Stimulated activated naive CD4-positive, alpha-beta T cell treated with Interleukin-2 at 50 U/mL for 16 hours (primary cell): ENCODE data around the gene TUBA4A.
"Not testable (repeated sequence)": the region's sequence is repeated elsewhere in the genome, so short reads cannot be mapped to it uniquely, and the experiment has no call there.

Experiments used
- DNase-seq: peaks from one replicate; lab custom pipeline; 2025; lab: John Stamatoyannopoulos, UW

Gene TUBA4A

GRCh38 chr2:219268294-219268693 lies 14.6 kb upstream of the TUBA4A start:
- no peak for DNase-seq

DNA sequence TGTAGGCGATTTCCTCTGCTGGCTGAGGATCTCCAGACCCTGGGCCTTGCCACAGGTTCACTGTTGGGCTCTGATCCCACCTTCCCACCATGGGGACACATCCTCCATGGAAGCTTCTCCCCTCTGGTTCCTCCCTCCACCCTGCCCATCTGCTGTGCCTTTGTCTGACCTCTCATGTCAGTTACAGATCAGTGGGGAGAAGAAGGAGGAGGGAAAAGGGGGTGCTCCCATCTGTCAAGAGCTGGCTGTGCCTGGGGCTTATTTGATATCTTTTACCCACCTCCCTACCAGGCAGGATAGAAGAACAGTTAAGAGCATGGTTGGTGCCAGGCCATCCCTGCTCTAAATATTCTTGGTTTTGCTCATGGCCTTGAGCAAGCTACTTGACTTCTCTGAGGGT lies 13.2 kb upstream of the TUBA4A start:
- DNase-seq: no peak

DNA sequence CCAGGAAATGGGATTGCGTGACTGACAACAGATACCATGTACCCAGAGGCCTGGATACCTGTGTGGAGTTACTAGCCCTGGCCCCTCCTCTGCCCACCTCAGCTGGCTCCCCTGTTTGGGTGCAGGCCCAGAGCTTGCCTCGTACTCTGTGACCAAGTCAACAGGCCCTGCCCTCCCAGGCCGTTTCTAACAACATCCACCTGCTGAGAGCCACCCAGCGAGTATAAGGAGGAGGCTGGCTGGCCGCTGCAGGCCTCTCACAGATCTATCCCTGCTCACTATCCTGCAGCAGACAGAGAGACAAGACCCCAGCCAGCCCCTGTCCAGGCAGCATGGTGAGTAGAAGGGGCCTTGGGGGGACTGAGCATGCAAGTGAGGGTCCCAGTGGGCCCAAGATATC lies 12.5 kb upstream of the TUBA4A start:
- no peak for DNase-seq

- no peak for DNase-seq
Measured at GRCh38 chr2:219261024-219261855, 7.5 kb upstream of the TUBA4A start.

DNA sequence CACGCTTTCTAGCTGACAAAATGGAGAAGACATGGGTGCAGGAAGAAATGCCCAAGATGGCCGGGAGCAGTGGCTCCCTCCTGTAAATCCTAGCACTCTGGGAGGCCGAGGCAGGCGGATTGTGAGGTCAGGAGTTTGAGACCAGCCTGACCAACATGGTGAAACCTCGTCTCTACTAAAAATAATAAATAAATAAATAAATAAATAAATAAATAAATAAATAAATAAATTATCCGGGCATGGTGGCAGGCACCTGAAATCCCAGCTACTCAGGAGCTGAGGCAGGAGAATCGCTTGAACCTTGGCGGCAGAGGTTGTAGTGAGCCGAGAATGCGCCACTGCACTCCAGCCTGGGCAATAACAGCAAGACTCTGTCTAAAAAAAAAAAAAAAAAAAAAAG lies 5.2 kb upstream of the TUBA4A start:
- DNase-seq: not testable (repeated sequence)

DNA sequence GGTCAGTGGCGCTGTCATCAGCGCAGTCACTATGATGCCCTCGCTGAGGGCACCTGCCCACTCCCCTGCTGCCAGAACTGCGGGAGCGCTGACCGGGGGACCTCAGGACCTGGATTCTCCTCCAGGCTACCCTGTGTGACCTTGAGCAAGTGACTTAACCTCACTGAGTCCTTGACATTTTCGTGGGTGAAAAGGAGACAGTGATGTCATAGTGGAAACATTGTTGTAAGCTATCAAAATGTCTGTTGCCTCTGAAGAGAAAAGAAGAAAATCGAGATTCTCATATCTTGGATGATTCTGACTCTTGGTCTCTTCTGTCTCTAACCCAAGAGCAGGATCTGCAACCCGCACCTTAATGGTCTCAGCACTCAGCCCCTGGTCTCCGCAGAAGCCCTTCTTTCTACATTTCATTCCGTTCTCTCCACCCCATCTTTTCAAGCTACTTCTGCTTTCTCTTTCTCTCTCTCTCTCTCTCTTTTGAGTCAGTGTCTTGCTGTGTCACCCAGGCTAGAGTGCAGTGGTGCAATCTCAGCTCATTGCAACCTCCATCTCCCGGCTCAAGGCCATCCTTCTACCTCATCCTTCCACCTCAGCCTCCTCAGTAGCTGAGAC lies 978 bp upstream of the TUBA4A start:
- peak; percentile 26 for DNase-seq

DNA sequence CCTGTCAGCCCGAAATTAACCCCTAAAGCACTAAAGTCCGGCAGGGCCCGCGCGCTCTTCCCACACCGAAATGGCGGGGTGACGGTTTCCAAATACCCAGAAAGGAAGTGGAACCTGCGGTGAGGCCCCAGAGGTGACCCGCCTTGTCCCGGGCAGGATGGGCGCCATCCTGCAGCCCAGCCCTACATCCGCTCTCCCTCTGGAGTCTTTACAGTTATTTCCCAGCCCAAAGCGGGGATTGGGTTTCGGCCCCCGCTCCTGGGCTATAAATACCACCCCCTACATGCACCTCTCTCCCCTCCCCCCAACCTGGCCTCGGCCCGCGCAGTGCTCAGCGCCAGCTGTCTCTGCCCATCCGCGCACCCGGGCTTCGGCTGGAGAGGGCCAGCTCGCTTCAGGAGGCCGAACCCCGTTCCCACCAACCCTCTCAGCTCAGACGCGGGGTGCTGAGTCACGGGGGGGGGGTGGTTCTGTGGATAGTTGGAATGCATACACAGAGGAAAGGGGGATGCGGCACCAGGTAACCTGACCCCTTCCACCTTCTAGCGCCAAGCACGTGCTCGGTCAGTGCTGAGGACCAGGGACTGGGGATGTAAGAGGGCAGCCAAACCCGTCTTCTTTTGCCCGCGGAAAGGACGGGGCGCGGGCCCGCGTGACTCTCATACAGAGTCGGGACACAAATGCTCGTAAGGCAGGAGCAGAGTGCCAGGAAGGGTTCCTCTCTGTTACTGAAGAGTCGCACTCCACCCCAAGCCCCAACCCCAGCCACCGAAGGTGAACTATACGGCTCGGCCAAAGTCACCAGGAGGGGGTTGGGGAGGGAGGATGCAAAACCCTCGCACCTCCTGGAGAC lies 592 bp downstream of the TUBA4A start, which contains the start of gene TUBA4B:
TUBA4B (plus strand) TSS at position 344 of the 853 bp plus-strand sequence; CDS start at position 509, 165 bp downstream.
- DNase-seq: peak; percentile 44

DNA sequence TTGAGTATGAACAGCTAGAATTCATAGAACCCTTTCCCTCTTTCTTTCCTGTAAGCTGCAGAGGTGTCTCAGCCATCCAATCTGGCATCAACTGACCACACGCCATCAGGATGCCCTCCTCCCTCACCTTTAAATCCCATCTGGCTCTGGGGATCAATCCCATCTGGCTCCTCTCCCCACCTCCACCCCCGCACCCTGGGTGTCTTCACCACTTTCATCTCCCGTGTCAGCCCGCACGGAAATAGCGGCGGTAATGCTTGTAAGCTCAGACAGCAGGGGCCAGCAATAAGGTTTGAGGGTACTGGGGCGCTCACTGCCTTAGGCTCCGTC lies 1.2 kb downstream of the TUBA4A start:
- peak; percentile 46 for DNase-seq

DNA sequence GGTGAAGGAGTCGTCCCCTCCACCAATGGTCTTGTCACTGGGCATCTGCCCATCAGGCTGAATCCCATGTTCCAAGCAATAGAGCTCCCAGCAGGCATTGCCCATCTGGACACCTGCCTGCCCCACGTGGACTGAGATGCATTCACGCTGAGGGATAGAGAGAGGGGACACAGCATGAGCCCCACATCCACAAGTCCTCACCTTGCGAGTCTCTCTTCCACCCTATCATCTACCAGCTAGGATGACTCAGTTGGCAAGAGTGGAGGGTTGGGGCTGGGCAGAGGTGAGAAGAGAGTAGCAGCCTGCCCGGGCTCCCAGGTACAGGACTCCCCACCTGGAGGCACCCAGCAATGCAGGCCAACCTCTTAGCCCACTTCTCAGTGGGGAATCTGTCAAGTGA lies 1.6 kb downstream of the TUBA4A start:
- DNase-seq: peak; percentile 21

- DNase-seq: no peak
Measured at GRCh38 chr2:219251656-219252055, 2.1 kb downstream of the TUBA4A start.

DNA sequence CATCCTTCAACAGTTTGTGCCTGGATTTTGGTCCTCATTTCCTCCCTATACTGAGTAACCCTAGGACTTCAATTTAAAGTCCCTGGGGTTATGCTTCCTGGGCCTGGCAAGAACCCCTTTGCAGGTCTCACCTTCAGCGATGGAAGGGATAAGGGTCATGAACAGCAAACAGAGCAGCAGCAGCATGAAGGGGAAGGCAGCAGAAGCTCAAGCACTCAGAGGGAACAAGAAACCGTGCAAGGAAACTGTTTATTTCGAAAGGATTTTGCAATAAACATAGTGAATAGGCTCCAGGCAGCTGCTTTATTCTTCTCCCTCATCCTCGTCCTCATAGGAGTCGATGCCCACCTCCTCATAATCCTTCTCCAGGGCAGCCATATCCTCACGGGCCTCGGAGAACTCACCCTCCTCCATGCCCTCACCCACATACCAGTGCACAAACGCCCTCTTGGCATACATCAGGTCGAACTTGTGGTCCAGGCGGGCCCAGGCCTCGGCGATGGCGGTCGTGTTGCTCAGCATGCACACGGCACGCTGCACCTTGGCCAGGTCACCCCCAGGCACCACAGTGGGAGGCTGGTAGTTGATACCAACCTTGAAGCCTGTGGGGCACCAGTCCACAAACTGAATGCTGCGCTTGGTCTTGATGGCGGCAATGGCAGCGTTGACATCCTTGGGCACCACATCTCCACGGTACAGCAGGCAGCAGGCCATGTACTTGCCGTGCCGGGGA lies 3.5 kb downstream of the TUBA4A start:
- no peak for DNase-seq

- DNase-seq: peak; percentile 11
Measured at GRCh38 chr2:219249203-219249980, 4.3 kb downstream of the TUBA4A start.

- DNase-seq: no peak
Measured at GRCh38 chr2:219248845-219249202, 4.9 kb downstream of the TUBA4A start.

- peak; percentile 72 for DNase-seq
Measured at GRCh38 chr2:219247678-219248642, 5.8 kb downstream of the TUBA4A start.

DNA sequence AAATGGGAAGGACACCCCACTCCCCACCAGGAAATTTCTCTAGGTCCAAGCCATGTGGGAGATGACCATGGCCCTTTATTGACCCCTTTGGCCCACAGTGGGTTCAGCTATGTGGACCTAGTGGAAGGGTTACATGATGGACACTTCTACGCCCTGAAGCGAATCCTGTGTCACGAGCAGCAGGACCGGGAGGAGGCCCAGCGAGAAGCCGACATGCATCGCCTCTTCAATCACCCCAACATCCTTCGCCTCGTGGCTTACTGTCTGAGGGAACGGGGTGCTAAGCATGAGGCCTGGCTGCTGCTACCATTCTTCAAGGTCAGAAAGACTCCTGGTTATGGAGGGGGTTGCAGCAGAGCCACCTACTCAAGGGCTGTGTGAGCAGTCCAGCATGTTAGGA lies 7.2 kb downstream of the TUBA4A start:
- no peak for DNase-seq

- DNase-seq: no peak
Measured at GRCh38 chr2:219245899-219246230, 7.9 kb downstream of the TUBA4A start.

GRCh38 chr2:219245148-219245898 lies 8.4 kb downstream of the TUBA4A start, which contains the start of the genes GLB1L and STK16:
TSS of gene GLB1L (minus strand) at chr2:219245444. CDS start at chr2:219243573, 1,871 bp downstream.
TSS of gene STK16 (plus strand) at chr2:219245479. CDS start at chr2:219246000, 521 bp downstream.
- DNase-seq: peak; percentile 86

GRCh38 chr2:219244789-219245147 lies 8.9 kb downstream of the TUBA4A start:
- DNase-seq: no peak

GRCh38 chr2:219243291-219243761 lies 10.4 kb downstream of the TUBA4A start:
- DNase-seq: no peak
